ENCODE measurements around the gene P4HA3.

GRCh38 chr11:74299015-74299414, 12.4 kb downstream of the P4HA3 start:
- TF ChIP-seq, protein P1, sequence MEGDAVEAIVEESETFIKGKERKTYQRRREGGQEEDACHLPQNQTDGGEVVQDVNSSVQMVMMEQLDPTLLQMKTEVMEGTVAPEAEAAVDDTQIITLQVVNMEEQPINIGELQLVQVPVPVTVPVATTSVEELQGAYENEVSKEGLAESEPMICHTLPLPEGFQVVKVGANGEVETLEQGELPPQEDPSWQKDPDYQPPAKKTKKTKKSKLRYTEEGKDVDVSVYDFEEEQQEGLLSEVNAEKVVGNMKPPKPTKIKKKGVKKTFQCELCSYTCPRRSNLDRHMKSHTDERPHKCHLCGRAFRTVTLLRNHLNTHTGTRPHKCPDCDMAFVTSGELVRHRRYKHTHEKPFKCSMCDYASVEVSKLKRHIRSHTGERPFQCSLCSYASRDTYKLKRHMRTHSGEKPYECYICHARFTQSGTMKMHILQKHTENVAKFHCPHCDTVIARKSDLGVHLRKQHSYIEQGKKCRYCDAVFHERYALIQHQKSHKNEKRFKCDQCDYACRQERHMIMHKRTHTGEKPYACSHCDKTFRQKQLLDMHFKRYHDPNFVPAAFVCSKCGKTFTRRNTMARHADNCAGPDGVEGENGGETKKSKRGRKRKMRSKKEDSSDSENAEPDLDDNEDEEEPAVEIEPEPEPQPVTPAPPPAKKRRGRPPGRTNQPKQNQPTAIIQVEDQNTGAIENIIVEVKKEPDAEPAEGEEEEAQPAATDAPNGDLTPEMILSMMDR (IDR thresholded peaks at IDR 0.05), result no peak
- TF ChIP-seq POLR2A (IDR thresholded peaks at IDR 0.05), result no peak
